Spleen (tissue), 11 donors: Measurements from ENCODE around the gene ACO2. TPM values are rescaled to one million over a fixed set of nuclear protein-coding genes. Genes with fewer than 3 reads are reported as not detected.
A peak's percentile ranks its signal among the peaks of the same experiment; 100 is the strongest.

Experiments used
- DNase-seq: peaks from one replicate; pipeline ENCODE4 v3.0.0-alpha.2; 2020
- H3K27ac ChIP-seq, 8 donors: fragments of 200-600 bp; sonication (generic) in 7 of 8; 1 replicate in 4 of 8; 2 replicates in 4 of 8; pipeline versions ENCODE4 v1.5.0 to v1.8.0; 2016 to 2021; ENCODE audit warnings: inconsistent platforms in 4 of 8, mild to moderate bottlenecking in 4 of 8, moderate library complexity in 1 of 8
- H3K27me3 ChIP-seq, 7 donors: fragments of 200-600 bp; sonication (generic) in 6 of 7; replicated peaks in 1 of 7; 1 replicate in 4 of 7; 2 replicates in 3 of 7; pipeline versions ENCODE4 v1.5.0 to v1.8.0; 2016 to 2021; ENCODE audit warnings: inconsistent platforms in 3 of 7, mild to moderate bottlenecking in 1 of 7
- H3K36me3 ChIP-seq, 6 donors: fragments of 200-600 bp; sonication (generic) in 5 of 6; 1 replicate in 4 of 6; 2 replicates in 2 of 6; pipeline versions ENCODE4 v1.5.0 to v1.8.0; 2016 to 2021; ENCODE audit warnings: inconsistent platforms in 2 of 6
- H3K4me1 ChIP-seq, 6 donors: fragments of 200-600 bp; sonication (generic) in 5 of 6; 1 replicate in 3 of 6; 2 replicates in 3 of 6; pipeline versions ENCODE4 v1.5.0 to v1.8.0; 2016 to 2021; ENCODE audit warnings: inconsistent platforms in 3 of 6
- H3K4me3 ChIP-seq, 8 donors: fragments of 200-600 bp; sonication (generic) in 7 of 8; 1 replicate in 4 of 8; 2 replicates in 4 of 8; pipeline versions ENCODE4 v1.5.0 to v1.8.0; 2016 to 2021; ENCODE audit warnings: inconsistent platforms in 4 of 8, mild to moderate bottlenecking in 4 of 8, moderate library complexity in 2 of 8
- H3K9me3 ChIP-seq, 8 donors: fragments of 200-600 bp; sonication (generic) in 7 of 8; 1 replicate in 4 of 8; 2 replicates in 4 of 8; pipeline versions ENCODE4 v1.5.0 to v1.8.0; 2016 to 2021; ENCODE audit warnings: inconsistent platforms in 4 of 8
- CTCF ChIP-seq, 11 experiments: fragments of 200-600 bp in 7 of 11; fragments of 450-650 bp in 4 of 11; sonication (generic) in 4 of 11; IDR thresholded peaks in 8 of 11; conservative IDR thresholded peaks in 3 of 11; 1 replicate in 7 of 11; 2 replicates in 4 of 11; pipeline versions ENCODE4 v1.4.0 to v1.8.0; 2016 to 2021; ENCODE audit warnings: antibody characterized with exemption in 11 of 11, inconsistent platforms in 4 of 11, mild to moderate bottlenecking in 1 of 11
- POLR2A ChIP-seq, 3 donors: fragments of 450-650 bp; IDR thresholded peaks; one replicate each; pipeline ENCODE4 v1.5.1; 2017; ENCODE audit warnings: antibody characterized with exemption in 3 of 3, mild to moderate bottlenecking in 1 of 3
- POLR2AphosphoS5 ChIP-seq, 3 donors: sonication (generic); formaldehyde crosslinking; IDR thresholded peaks; one replicate each; pipeline ENCODE4 v1.5.1; 2017; ENCODE audit warnings: antibody characterized with exemption in 3 of 3
- WGBS, 5 donors: extraction: QIAGEN DNeasy Blood & Tissue Kit in 3 of 5; methylation state at CpG; one replicate each; pipeline versions ENCODE4 v1.1.5 to v1.1.7; 2013 to 2018; 5-methylcytosine and 5-hydroxymethylcytosine counted together
- intact Hi-C: fragments of 100-400 bp; cut with DNase I; formaldehyde crosslinking; loops from one replicate; pipeline ENCODE4 v1.15.0; 2023; ENCODE audit warnings: low total_unique reads
- polyA plus RNA-seq, 3 donors: library from polyadenylated mRNA; stranded (reverse); fragments of 200-250 nt; gene quantifications; one replicate each; pipeline ENCODE4 v1.2.1, GENCODE V29; 2013
- total RNA-seq, 7 donors: library from RNA; depleted of rRNA in 3 of 7; stranded (reverse); fragments of >200 nt in 3 of 7; fragmentation: NEBNext Ultra II Directional in 4 of 7; extraction: Animal tissue kit (Norgen Biotek cat#: 25700) in 4 of 7; gene quantifications; one replicate each; pipeline versions ENCODE4 v1.1.0 to v1.2.1, GENCODE V29; 2016 to 2021
- donor health status: healthy with polysubstance abuse.
- donor health status: DM: no; HTN: no; CAD: no; lungs with moderate emphysema.
- donor health status: DM: no; HTN: no; CAD: no.
- donor health status: Bipolar disorder and iron deficiency.
- donor health status: healthy.
- donor health status: DM: no; HTN: no; CAD: no.
- donor health status: DM: yes; HTN: yes; CAD: no.

ACO2 gene
- total and polyA plus RNA-seq, 10 donors = 21.4 to 82.0 (median 67.2) TPM

GRCh38 chr22:41491374-41492100 is 22.6 kb downstream of the ACO2 start:
- Histone ChIP-seq H3K27me3 (no peaks in the 10 kb centered on the region), H3K27ac (peak overlapping the region in 2 of 8 donors; percentile 6 to 31), H3K36me3 (peaks cover 0 to 33% (median 0%) of the 10 kb centered on the region in 6 donors), H3K4me3 (no peak overlapping the region), H3K9me3 (no peaks in the 10 kb centered on the region), H3K4me1 (peaks cover 0 to 69% (median 23%) of the 10 kb centered on the region in 6 donors)
- no peak for TF ChIP-seq POLR2A (IDR thresholded peaks at IDR 0.05)
- TF ChIP-seq POLR2AphosphoS5 (IDR thresholded peaks at IDR 0.05) = no peak
- TF ChIP-seq CTCF (IDR thresholded peaks at IDR 0.05 in 8 of 11, conservative IDR thresholded peaks at IDR 0.05 in 3 of 11) = no peak
- 69 to 80% (median 78%) methylated on average over 5 of the region's 5 CpGs for WGBS, 5 donors
- intact Hi-C loops = no loop called here
- no peak for DNase-seq

- Histone ChIP-seq H3K27me3 (no peaks in the 10 kb centered on the region), H3K4me3 (no peak overlapping the region), H3K4me1 (peaks cover 0 to 21% (median 0%) of the 10 kb centered on the region in 6 donors), H3K27ac (no peak overlapping the region), H3K36me3 (peaks cover 0 to 86% (median 36%) of the 10 kb centered on the region in 6 donors), H3K9me3 (no peaks in the 10 kb centered on the region)
- no peak for DNase-seq
- WGBS, 5 donors = 87 to 93% (median 90%) methylated on average over 6 of the region's 6 CpGs
- no peak for TF ChIP-seq CTCF (IDR thresholded peaks at IDR 0.05 in 8 of 11, conservative IDR thresholded peaks at IDR 0.05 in 3 of 11)
- TF ChIP-seq POLR2A (IDR thresholded peaks at IDR 0.05) = no peak
- TF ChIP-seq POLR2AphosphoS5 (IDR thresholded peaks at IDR 0.05) = no peak
- intact Hi-C loops = no loop called here
These were observed 29.5 kb downstream of the ACO2 start for GRCh38 chr22:41498303-41498835.

- Histone ChIP-seq H3K4me1 (peaks cover 0 to 12% (median 0%) of the 10 kb centered on the region in 6 donors), H3K27ac (no peak overlapping the region), H3K36me3 (peaks cover 0 to 87% (median 41%) of the 10 kb centered on the region in 6 donors), H3K4me3 (no peak overlapping the region), H3K9me3 (no peaks in the 10 kb centered on the region), H3K27me3 (no peaks in the 10 kb centered on the region)
- intact Hi-C loops = no loop called here
- TF ChIP-seq CTCF (IDR thresholded peaks at IDR 0.05 in 8 of 11, conservative IDR thresholded peaks at IDR 0.05 in 3 of 11) (no peak), POLR2AphosphoS5 (IDR thresholded peaks at IDR 0.05) (no peak), POLR2A (IDR thresholded peaks at IDR 0.05) (no peak)
- DNase-seq = no peak
- WGBS, 5 donors = 84 to 91% (median 89%) methylated on average over 10 of the region's 10 CpGs
These were observed 30.8 kb downstream of the ACO2 start for GRCh38 chr22:41499624-41500280.

GRCh38 chr22:41500303-41500702 is 31.4 kb downstream of the ACO2 start:
- H3K27ac ChIP-seq = no peak overlapping the region
- intact Hi-C loops = no loop called here
- no peaks in the 10 kb centered on the region for H3K9me3 ChIP-seq
- no peaks in the 10 kb centered on the region for H3K27me3 ChIP-seq
- H3K4me1 ChIP-seq = peaks cover 0 to 10% (median 0%) of the 10 kb centered on the region in 6 donors
- no peak for DNase-seq
- H3K36me3 ChIP-seq = peaks cover 0 to 90% (median 43%) of the 10 kb centered on the region in 6 donors
- H3K4me3 ChIP-seq = no peak overlapping the region
- 77 to 86% (median 79%) methylated on average over 7 of the region's 7 CpGs for WGBS, 5 donors
- no peak for TF ChIP-seq CTCF (IDR thresholded peaks at IDR 0.05 in 8 of 11, conservative IDR thresholded peaks at IDR 0.05 in 3 of 11)
- no peak for TF ChIP-seq POLR2AphosphoS5 (IDR thresholded peaks at IDR 0.05)
- TF ChIP-seq POLR2A (IDR thresholded peaks at IDR 0.05) = no peak
